Thoracic aorta (tissue), 2 donors: ENCODE results near the gene ENOSF1. TPM values are rescaled to one million over a fixed set of nuclear protein-coding genes. Genes with fewer than 3 reads are reported as not detected.

Experiments used
- ATAC-seq: fragments of 150-250 bp; one replicate; pipeline ENCODE4 v1.8.0; 2017; ENCODE audit warnings: low read depth; ENCODE audit not compliant: insufficient number of reproducible peaks, low FRiP score
- DNase-seq: peaks from one replicate; pipeline ENCODE4 v3.0.0-alpha.2; 2020; ENCODE audit warnings: low spot score
- H3K27ac ChIP-seq, 2 donors: fragments of 200-600 bp; sonication (generic); 1 replicate in 1 of 2; 2 replicates in 1 of 2; pipeline ENCODE4 v1.5.1; 2016; ENCODE audit warnings: mild to moderate bottlenecking in 2 of 2, moderate library complexity in 2 of 2
- H3K27me3 ChIP-seq: fragments of 200-600 bp; sonication (generic); replicated peaks from 2 replicates; pipeline ENCODE4 v1.6.0; 2016; ENCODE audit warnings: mild to moderate bottlenecking; ENCODE audit not compliant: insufficient read depth
- H3K36me3 ChIP-seq: fragments of 200-600 bp; sonication (generic); one replicate; pipeline ENCODE4 v1.5.1; 2016
- H3K4me1 ChIP-seq, 2 donors: fragments of 200-600 bp; sonication (generic); 1 replicate in 1 of 2; 2 replicates in 1 of 2; pipeline versions ENCODE4 v1.5.1 to v1.6.0; 2016; ENCODE audit warnings: low read depth in 2 of 2, mild to moderate bottlenecking in 1 of 2; ENCODE audit not compliant: control insufficient read depth in 1 of 2
- H3K4me3 ChIP-seq: fragments of 200-600 bp; sonication (generic); 2 replicates; pipeline ENCODE4 v1.5.1; 2016; ENCODE audit warnings: mild to moderate bottlenecking
- H3K9me3 ChIP-seq: fragments of 200-600 bp; sonication (generic); 2 replicates; pipeline ENCODE4 v1.5.1; 2016
- total RNA-seq, 2 donors: library from RNA; depleted of rRNA; stranded (reverse); fragments of >200 nt; gene quantifications; one replicate each; pipeline versions ENCODE4 v1.1.0 to v1.2.3, GENCODE V29; 2016
- TF ChIP-seq, protein P1 (sequence below): fragments of 200-600 bp; sonication (generic); IDR thresholded peaks from one replicate; pipeline ENCODE4 v1.5.1; 2019; ENCODE audit warnings: antibody characterized with exemption

ENOSF1 gene
- total RNA-seq, 2 donors from 2014 or later: 77.8 to 85.9 TPM

DNA sequence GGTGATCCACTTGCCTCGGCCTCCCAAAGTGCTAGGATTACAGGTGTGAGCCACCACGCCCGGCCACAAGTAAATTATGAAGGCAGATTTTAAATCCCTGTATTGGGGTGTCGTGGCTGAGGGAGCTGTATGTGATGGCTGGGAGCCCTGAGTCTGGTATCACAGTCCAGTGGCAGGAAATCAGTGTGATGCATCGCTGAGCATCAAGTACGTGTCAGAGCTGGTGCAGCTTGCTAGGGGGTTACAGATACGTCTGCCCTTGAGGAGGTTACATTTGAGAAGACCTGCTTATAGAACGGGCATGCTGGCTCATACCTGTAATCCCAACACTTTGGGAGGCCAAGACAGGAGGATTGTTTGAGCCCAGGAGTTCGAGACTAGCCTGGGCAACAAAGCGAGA lies 4.3 kb downstream of the ENOSF1 start:
- H3K9me3 ChIP-seq: no peaks in the 10 kb centered on the region
- H3K36me3 ChIP-seq: no peaks in the 10 kb centered on the region
- peaks cover 0 to 11% of the 10 kb centered on the region in 2 donors for H3K4me1 ChIP-seq
- DNase-seq (no peak), ATAC-seq (no peak)
- no peak overlapping the region for H3K27ac ChIP-seq
- no peak overlapping the region for H3K4me3 ChIP-seq
- H3K27me3 ChIP-seq: no peaks in the 10 kb centered on the region
- TF ChIP-seq, protein P1, sequence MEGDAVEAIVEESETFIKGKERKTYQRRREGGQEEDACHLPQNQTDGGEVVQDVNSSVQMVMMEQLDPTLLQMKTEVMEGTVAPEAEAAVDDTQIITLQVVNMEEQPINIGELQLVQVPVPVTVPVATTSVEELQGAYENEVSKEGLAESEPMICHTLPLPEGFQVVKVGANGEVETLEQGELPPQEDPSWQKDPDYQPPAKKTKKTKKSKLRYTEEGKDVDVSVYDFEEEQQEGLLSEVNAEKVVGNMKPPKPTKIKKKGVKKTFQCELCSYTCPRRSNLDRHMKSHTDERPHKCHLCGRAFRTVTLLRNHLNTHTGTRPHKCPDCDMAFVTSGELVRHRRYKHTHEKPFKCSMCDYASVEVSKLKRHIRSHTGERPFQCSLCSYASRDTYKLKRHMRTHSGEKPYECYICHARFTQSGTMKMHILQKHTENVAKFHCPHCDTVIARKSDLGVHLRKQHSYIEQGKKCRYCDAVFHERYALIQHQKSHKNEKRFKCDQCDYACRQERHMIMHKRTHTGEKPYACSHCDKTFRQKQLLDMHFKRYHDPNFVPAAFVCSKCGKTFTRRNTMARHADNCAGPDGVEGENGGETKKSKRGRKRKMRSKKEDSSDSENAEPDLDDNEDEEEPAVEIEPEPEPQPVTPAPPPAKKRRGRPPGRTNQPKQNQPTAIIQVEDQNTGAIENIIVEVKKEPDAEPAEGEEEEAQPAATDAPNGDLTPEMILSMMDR: no peak

DNA sequence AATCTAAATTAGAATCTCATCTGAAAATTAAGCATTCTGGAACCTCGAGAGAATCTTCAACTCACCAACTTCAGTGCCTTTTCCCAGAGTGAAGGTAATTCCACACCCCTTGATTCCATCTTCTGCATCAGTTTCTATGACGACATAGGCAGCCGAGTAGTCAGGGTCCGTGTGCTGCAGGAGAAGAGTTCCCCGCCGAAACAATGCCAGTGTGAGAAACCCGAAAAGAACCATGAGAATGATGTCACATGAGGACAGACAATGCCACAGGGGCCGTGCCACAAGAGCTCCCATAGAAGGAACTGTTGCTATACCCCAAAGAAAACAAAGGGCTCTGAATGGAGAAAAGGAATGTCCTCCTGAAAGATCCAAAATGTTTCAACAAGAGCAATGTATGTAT lies 6.0 kb downstream of the ENOSF1 start:
- DNase-seq: no peak
- Histone ChIP-seq H3K4me3 (no peak overlapping the region), H3K36me3 (no peaks in the 10 kb centered on the region), H3K4me1 (peaks cover 0 to 11% of the 10 kb centered on the region in 2 donors), H3K27ac (no peak overlapping the region), H3K9me3 (no peaks in the 10 kb centered on the region), H3K27me3 (no peaks in the 10 kb centered on the region)
- TF ChIP-seq, protein P1: no peak
- no peak for ATAC-seq

DNA sequence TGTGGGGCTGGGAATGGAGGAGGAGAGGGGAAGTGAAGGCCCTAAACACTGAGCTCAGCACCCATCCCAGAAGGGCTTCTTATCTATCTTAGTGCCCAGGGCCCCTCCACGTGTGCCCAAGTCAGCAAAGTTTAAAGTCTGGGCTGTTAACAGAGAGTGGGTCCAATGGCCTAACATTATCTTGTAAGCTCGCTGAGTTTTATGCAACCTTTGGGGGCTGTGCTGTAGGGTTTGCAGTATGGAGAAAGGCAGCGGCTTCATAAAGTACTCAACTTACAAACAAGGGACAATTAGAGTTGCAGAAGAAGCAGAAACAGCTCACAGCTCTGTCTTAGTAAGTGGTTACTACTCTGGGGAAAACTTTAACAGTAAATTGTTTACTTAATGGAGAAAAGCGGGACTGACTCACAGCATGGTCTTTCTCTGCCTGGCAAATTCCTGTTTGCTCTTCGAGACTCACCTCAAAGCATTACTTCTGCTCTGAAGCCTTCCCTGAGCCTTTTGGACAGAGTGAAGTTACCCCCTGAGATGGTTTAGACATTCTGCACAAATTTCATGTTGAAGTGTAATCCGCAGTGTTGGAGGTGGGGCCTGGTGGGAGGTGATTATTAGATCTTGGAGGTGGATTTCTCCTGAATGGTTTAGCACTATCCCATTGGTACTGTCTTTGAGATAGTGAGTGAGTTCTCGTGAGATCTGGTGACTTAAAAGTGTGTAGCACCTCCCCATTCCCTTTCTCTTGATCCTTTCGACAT lies 9.0 kb downstream of the ENOSF1 start:
- no peaks in the 10 kb centered on the region for H3K27me3 ChIP-seq
- H3K36me3 ChIP-seq: no peaks in the 10 kb centered on the region
- no peaks in the 10 kb centered on the region for H3K4me1 ChIP-seq
- H3K27ac ChIP-seq: no peak overlapping the region
- no peaks in the 10 kb centered on the region for H3K9me3 ChIP-seq
- H3K4me3 ChIP-seq: no peak overlapping the region
- ATAC-seq (no peak), DNase-seq (no peak)
- TF ChIP-seq, protein P1: no peak

DNA sequence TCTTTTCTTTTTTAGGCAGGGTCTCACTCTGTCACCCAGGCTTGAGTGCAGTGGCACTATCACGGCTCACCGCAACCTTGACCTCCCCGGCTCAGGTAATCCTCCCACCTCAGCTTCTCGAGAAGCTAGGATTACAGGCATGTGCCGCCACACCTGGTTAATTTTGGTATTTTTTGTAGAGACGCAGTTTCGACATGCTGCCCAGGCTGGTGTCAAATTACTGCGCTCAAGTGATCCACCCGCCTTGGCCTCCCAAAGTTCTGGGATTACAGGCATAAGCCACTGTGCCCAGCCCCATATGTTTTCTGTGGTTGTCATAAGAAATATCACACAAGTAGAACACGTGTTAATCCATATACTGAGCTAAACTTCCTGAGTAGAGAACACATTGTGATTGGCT lies 14.6 kb downstream of the ENOSF1 start:
- Histone ChIP-seq H3K9me3 (no peaks in the 10 kb centered on the region), H3K27ac (no peak overlapping the region), H3K27me3 (no peaks in the 10 kb centered on the region), H3K4me1 (no peaks in the 10 kb centered on the region), H3K36me3 (peaks cover 4% of the 10 kb centered on the region), H3K4me3 (no peak overlapping the region)
- ATAC-seq (no peak), DNase-seq (no peak)
- TF ChIP-seq, protein P1: no peak

DNA sequence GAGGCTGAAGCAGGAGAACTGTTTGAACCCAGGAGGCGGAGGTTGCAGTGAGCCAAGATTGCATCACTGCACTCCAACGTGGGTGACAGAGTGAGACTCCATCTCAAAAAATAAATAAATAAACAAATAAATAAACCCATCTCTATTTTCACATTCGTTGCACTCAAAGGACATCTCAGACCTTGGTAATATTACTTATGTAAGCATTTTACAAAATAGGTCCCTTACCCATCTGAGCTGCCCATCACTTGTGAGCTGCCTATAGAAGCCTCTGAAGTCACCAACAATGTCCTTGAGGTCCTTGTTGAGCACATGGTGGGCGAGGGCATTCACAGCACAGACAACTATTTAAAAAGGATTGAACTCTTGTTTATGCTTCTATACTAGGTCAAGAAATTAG lies 15.4 kb downstream of the ENOSF1 start:
- no peaks in the 10 kb centered on the region for H3K4me1 ChIP-seq
- H3K9me3 ChIP-seq: no peaks in the 10 kb centered on the region
- H3K4me3 ChIP-seq: no peak overlapping the region
- H3K27me3 ChIP-seq: no peaks in the 10 kb centered on the region
- ATAC-seq (no peak), DNase-seq (no peak)
- TF ChIP-seq, protein P1: no peak
- H3K36me3 ChIP-seq: peaks cover 4% of the 10 kb centered on the region
- no peak overlapping the region for H3K27ac ChIP-seq
